Measurements from ENCODE around the gene C7orf57.

The C7orf57 gene

DNA sequence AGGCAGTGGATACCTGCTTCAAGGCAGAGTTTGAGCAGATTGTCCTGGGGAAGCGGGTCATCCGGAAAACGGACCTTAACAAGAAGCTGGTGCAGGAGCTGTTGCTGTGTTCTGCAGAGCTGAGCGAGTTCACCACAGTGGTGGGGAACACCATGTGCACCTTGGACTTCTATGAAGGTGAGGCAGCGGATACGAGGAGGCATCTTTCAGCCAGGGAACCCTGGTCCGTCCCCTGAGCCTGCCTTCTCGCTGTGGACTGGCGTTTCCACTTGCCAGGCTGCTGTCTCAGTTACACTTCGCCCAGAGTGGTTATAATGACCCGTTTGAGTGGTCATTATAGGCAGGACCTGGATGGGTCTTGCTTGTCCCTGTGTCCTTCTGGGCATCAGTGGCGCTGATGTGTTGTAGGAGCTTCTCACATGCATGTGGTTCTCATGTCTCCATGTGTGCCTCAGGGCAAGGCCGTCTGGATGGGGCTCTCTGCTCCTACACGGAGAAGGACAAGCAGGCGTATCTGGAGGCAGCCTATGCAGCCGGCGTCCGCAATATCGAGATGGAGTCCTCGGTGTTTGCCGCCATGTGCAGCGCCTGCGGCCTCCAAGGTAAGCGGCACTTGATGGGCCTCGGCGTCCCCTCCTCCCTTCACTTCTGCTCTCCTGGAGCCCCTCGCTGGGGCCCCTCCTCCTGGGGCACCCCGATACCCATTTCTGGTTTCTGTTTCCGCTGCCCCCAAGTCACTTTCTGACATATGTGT is 71.7 kb downstream of the C7orf57 start:
- FAIRE-seq (no peak), DNase-seq (ENCODE audit: insufficient read length, low spot score) (no peak)

DNA sequence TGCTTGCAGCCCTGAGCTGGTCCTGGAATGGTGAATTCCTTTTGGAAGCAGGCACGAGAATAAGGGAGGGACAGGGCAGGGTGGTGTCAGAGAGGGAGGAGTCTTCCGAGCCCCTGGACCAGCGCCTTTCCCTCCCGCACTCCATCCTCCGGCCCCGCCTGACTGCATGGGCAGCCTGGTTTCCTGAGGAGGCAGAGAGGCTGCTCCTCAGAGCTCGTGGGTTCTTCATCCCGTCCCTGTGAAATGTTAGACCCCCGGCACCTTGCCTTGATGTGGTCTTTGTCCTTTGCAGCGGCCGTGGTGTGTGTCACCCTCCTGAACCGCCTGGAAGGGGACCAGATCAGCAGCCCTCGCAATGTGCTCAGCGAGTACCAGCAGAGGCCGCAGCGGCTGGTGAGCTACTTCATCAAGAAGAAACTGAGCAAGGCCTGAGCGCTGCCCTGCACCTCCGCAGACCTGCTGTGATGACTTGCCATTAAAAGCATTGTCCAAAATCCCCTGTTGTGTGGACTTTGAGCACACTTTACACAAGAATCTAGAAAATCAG is 72.7 kb downstream of the C7orf57 start:
- FAIRE-seq (no peak), DNase-seq (ENCODE audit: insufficient read length, low spot score) (no peak)

DNA sequence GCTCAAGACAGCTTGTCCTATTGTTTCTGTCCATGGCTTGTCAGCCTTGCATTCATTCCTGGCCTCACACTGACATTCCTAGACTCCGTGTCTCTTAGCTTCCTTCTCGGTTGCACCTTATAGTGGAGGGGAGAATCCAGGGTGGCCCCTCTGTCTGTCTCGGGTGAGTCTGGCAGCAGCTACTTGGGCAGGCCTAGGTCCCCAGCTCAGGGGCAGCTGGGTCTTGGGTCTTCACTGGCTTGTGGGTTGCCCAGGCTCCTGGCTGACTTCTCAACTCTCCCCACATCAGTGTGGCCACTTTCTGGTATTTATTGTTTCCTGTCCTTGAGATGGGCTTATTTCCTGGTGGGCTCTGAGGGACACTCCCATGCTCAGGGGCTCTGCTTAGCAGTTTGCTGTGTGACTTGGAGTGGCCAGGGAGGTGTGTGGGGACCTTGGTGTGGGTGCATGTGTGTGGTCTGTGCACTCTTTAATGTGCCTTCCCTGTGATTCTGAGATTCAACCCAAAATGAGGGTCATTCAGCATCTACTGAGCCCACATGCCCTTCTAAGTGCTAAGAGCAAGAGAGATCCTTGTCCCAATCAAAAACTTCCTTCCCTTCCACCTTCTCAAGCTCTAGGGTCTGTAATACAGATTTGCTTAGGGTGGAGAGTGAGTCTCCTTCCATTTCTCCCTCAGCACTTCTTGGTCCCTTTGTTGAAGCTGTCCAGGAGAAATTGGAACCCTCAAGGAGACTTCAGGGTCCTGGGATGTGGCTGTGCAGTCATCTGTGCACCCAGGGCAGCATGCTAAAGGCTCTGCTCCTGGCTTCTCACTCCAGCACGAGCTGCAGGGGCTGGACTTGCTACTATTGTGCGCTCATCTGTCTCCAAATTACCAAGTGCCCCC is 73.9 kb downstream of the C7orf57 start:
- DNase-seq (ENCODE audit: insufficient read length, low spot score) = no peak
- FAIRE-seq = no peak

DNA sequence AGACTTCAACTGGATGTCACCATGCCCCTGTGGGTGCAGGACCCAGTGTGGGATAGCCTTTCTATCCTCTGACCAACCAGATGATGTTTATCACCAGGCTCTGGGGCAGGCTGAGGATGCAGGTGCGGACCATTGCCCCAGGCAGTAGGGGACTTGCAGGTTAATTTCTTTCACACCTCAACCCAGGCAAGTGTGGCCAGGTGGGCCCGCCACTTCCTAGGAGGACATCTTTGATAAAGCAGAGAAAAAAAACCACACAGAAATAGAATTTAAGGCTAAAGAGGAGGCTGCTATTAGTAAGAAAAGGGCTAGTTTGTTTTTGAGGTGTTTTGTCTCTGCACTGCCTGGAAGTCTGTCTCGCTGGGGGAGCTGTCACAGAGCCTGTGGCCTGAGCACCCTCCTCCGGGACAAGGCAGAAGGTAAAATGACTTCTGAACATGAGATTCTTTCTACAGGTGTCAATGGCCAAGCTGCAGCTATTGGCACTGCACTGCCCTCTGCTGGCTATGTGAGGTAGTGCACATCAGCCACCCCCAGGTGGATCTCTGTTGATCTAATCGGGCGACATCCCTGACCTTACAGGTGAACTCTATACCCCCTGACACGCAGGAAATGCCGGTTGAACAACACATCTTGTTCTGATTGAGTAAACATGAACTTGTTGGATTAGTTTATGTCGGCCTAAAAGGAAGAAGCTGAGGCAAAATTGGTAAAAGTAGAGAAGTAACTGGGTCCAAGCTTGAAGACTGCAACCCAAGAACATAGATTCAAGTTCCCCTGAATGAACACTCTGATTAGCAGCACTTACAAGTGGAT is 74.7 kb downstream of the C7orf57 start:
- DNase-seq (ENCODE audit: insufficient read length, low spot score) (peak; percentile 60), FAIRE-seq (peak; percentile 97)

DNA sequence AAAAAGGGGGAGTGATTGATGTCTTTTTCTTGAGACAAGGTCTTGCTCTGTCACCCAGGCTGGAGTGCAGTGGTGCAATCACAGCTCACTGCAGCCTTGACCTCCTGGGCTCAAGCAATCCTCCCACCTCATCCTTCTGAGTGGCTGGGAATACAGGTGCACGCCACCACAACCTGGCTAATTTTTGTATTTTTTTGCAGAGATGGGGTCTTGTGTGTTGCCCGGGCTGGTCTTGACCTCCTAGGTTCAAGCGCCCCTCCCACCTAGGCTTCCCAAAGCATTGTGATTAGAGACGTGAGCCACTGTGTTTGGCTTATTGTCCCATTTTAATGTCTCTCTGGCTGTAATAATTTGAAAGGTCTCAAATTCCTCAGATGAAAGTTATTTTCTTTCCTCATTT is 75.5 kb downstream of the C7orf57 start:
- FAIRE-seq (no peak), DNase-seq (ENCODE audit: insufficient read length, low spot score) (no peak)
